GM19193 (cell line): ENCODE data around the gene TNRC6A.

ENCODE experiments used
- POLR2A ChIP-seq: IDR thresholded peaks from 4 replicates; pipeline ENCODE4 v1.6.1; 2011; ENCODE audit not compliant: insufficient read depth, insufficient read length; ENCODE audit errors: extremely low read depth

TNRC6A gene

GRCh38 chr16:24701521-24701951 lies 27.9 kb upstream of the TNRC6A start:
- no peak for TF ChIP-seq POLR2A

GRCh38 chr16:24713379-24713778 lies 16.1 kb upstream of the TNRC6A start:
- TF ChIP-seq POLR2A: no peak

- no peak for TF ChIP-seq POLR2A
Observed at GRCh38 chr16:24717411-24717810, 12.0 kb upstream of the TNRC6A start.

- TF ChIP-seq POLR2A: no peak
Observed at GRCh38 chr16:24718967-24719521, 10.4 kb upstream of the TNRC6A start.

- no peak for TF ChIP-seq POLR2A
Observed at GRCh38 chr16:24721830-24722238, 7.6 kb upstream of the TNRC6A start.

- no peak for TF ChIP-seq POLR2A
Observed at GRCh38 chr16:24723663-24724062, 5.8 kb upstream of the TNRC6A start.

GRCh38 chr16:24728011-24728410 lies 1.4 kb upstream of the TNRC6A start:
- TF ChIP-seq POLR2A: no peak

GRCh38 chr16:24728891-24729242 lies 584 bp upstream of the TNRC6A start:
- TF ChIP-seq POLR2A: no peak

- TF ChIP-seq POLR2A: no peak
Observed at GRCh38 chr16:24729951-24730815, 732 bp downstream of the TNRC6A start.

- no peak for TF ChIP-seq POLR2A
Observed at GRCh38 chr16:24730914-24731313, 1.5 kb downstream of the TNRC6A start.

GRCh38 chr16:24731722-24732419 lies 2.4 kb downstream of the TNRC6A start:
- TF ChIP-seq POLR2A: no peak

GRCh38 chr16:24734382-24734781 lies 4.9 kb downstream of the TNRC6A start:
- TF ChIP-seq POLR2A: no peak

- TF ChIP-seq POLR2A: no peak
Observed at GRCh38 chr16:24736758-24737157, 7.3 kb downstream of the TNRC6A start.

- TF ChIP-seq POLR2A: no peak
Observed at GRCh38 chr16:24737391-24737871, 8.0 kb downstream of the TNRC6A start.

- TF ChIP-seq POLR2A: no peak
Observed at GRCh38 chr16:24737916-24738594, 8.6 kb downstream of the TNRC6A start.
